Vagina (tissue), 2 donors: Measurements from ENCODE around the gene COL11A1. TPM values are rescaled to one million over a fixed set of nuclear protein-coding genes. Genes with fewer than 3 reads are reported as not detected.
"Not testable (repeated sequence)": the region's sequence is repeated elsewhere in the genome, so short reads cannot be mapped to it uniquely, and the experiment has no call there.

Experiments
- DNase-seq, 2 donors: peaks; one replicate each; pipeline ENCODE4 v3.0.0-alpha.2; 2017; ENCODE audit errors: extremely low spot score in 2 of 2
- H3K27ac ChIP-seq: fragments of 200-600 bp; sonication (generic); one replicate; pipeline ENCODE4 v1.5.1; 2019
- H3K27me3 ChIP-seq: fragments of 200-600 bp; sonication (generic); one replicate; pipeline ENCODE4 v1.5.1; 2019
- H3K36me3 ChIP-seq, 2 donors: fragments of 200-600 bp; sonication (generic); one replicate each; pipeline ENCODE4 v1.5.1; 2017 to 2019
- H3K4me1 ChIP-seq: fragments of 200-600 bp; sonication (generic); one replicate; pipeline ENCODE4 v1.5.1; 2019
- H3K4me3 ChIP-seq, 2 donors: fragments of 200-600 bp; sonication (generic); 1 replicate in 1 of 2; 2 replicates in 1 of 2; pipeline ENCODE4 v1.5.1; 2016 to 2019
- H3K9me3 ChIP-seq: fragments of 200-600 bp; sonication (generic); one replicate; pipeline ENCODE4 v1.5.1; 2019
- CTCF ChIP-seq, 3 experiments: fragments of 450-650 bp in 2 of 3; fragments of 200-600 bp in 1 of 3; sonication (generic) in 1 of 3; IDR thresholded peaks; one replicate each; pipeline ENCODE4 v1.5.1; 2017 to 2019; ENCODE audit warnings: antibody characterized with exemption in 3 of 3, mild to moderate bottlenecking in 2 of 3, moderate library complexity in 2 of 3
- POLR2A ChIP-seq, 2 donors: fragments of 450-650 bp; IDR thresholded peaks; one replicate each; pipeline ENCODE4 v1.6.1; 2017; ENCODE audit warnings: antibody characterized with exemption in 2 of 2, mild to moderate bottlenecking in 2 of 2, moderate library complexity in 2 of 2
- POLR2AphosphoS5 ChIP-seq, 2 donors: sonication (generic); formaldehyde crosslinking; IDR thresholded peaks; one replicate each; pipeline ENCODE4 v1.9.0; 2017; ENCODE audit warnings: antibody characterized with exemption in 2 of 2, mild to moderate bottlenecking in 2 of 2, low read depth in 1 of 2; ENCODE audit not compliant: insufficient read depth in 1 of 2
- intact Hi-C: fragments of 100-400 bp; cut with DNase I; formaldehyde crosslinking; loops from one replicate; pipeline ENCODE4 v1.15.1; 2023
- total RNA-seq: library from RNA; depleted of rRNA; stranded (reverse); fragments of >200 nt; gene quantifications from one replicate; pipeline ENCODE4 v1.2.3, GENCODE V29; 2016

Gene COL11A1
- total RNA-seq, 1 donor from 2014 or later, result not detected

- H3K27ac ChIP-seq, result no peak overlapping the region
- H3K4me1 ChIP-seq, result no peaks in the 10 kb centered on the region
- DNase-seq, result no peak
- no peaks in the 10 kb centered on the region for H3K9me3 ChIP-seq
- intact Hi-C loops, result no loop called here
- no peak for TF ChIP-seq CTCF (IDR thresholded peaks at IDR 0.05)
- TF ChIP-seq POLR2A (IDR thresholded peaks at IDR 0.05), result no peak
- TF ChIP-seq POLR2AphosphoS5 (IDR thresholded peaks at IDR 0.05; ENCODE audit: insufficient read depth in 1 of 2, low read depth in 1 of 2), result no peak
- no peaks in the 10 kb centered on the region for H3K36me3 ChIP-seq
- no peaks in the 10 kb centered on the region for H3K27me3 ChIP-seq
- H3K4me3 ChIP-seq, result no peak overlapping the region
Measured at GRCh38 chr1:103063921-103064320, 44.4 kb downstream of the COL11A1 start.

DNA sequence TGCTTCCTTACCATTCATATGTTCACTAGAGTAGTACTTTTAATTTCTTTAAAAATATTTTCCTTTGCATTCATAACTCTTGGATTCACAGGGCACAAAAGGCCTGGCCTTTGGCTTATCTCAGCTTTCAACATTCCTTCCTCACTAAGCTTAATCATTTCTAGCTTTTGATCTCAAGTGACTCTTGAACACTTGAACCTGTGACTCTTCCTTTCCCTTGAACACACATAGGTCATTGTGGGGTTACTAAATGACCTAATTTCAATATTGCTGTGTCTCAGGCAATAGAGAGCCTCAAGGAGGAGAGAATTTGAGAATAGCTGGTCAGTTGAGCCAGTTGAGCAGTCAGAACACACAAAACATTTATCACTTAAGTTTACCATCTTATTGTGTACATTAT, 49.9 kb downstream of the COL11A1 start:
- TF ChIP-seq CTCF (IDR thresholded peaks at IDR 0.05) (no peak), POLR2A (IDR thresholded peaks at IDR 0.05) (no peak), POLR2AphosphoS5 (IDR thresholded peaks at IDR 0.05; ENCODE audit: insufficient read depth in 1 of 2, low read depth in 1 of 2) (no peak)
- Histone ChIP-seq H3K27ac (no peak overlapping the region), H3K4me3 (no peak overlapping the region), H3K36me3 (no peaks in the 10 kb centered on the region), H3K9me3 (no peaks in the 10 kb centered on the region), H3K4me1 (no peaks in the 10 kb centered on the region), H3K27me3 (no peaks in the 10 kb centered on the region)
- no peak for DNase-seq
- intact Hi-C loops, result no loop called here

DNA sequence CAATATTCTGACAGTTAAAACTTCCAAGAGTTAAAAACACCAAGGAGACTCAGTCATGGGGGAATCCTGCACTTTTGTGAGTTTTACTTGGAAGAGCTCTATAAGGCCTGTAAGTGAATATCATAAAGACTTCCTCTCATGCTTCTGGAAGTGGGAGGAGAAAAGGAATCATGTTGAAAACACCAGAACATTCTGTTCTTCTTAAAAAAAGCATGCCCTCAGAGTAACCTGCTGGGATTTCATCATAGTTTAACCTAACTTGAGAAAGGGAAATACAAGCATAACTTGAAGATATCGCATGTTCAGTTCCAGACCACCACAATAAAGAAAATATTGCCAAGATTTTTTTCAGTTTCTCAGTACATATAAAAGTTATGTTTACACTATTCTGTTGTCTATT, 51.9 kb downstream of the COL11A1 start:
- TF ChIP-seq POLR2A (IDR thresholded peaks at IDR 0.05) (no peak), POLR2AphosphoS5 (IDR thresholded peaks at IDR 0.05; ENCODE audit: insufficient read depth in 1 of 2, low read depth in 1 of 2) (no peak), CTCF (IDR thresholded peaks at IDR 0.05) (no peak)
- no peak for DNase-seq
- Histone ChIP-seq H3K4me1 (no peaks in the 10 kb centered on the region), H3K4me3 (no peak overlapping the region), H3K27ac (no peak overlapping the region), H3K27me3 (no peaks in the 10 kb centered on the region), H3K9me3 (no peaks in the 10 kb centered on the region), H3K36me3 (no peaks in the 10 kb centered on the region)
- intact Hi-C loops, result no loop called here

- H3K4me1 ChIP-seq, H3K9me3 ChIP-seq: not testable (repeated sequence)
Measured at GRCh38 chr1:103028110-103028509, 80.2 kb downstream of the COL11A1 start.

GRCh38 chr1:103025858-103026409, 82.4 kb downstream of the COL11A1 start:
- no peak for TF ChIP-seq POLR2AphosphoS5 (IDR thresholded peaks at IDR 0.05; ENCODE audit: insufficient read depth in 1 of 2, low read depth in 1 of 2)
- TF ChIP-seq CTCF (IDR thresholded peaks at IDR 0.05), result no peak
- no peaks in the 10 kb centered on the region for H3K9me3 ChIP-seq
- DNase-seq, result no peak
- no peaks in the 10 kb centered on the region for H3K4me1 ChIP-seq
- intact Hi-C loops, result no loop called here
- H3K27me3 ChIP-seq, result no peaks in the 10 kb centered on the region
- H3K4me3 ChIP-seq, result no peak overlapping the region
- no peak overlapping the region for H3K27ac ChIP-seq
- H3K36me3 ChIP-seq, result no peaks in the 10 kb centered on the region

More at GRCh38 chr1:103028110-103028509, 80.2 kb downstream of the COL11A1 start:
- H3K36me3 ChIP-seq, DNase-seq, intact Hi-C loops, H3K4me3 ChIP-seq, H3K27me3 ChIP-seq, H3K27ac ChIP-seq: not testable (repeated sequence)
